K562 (cell line): ENCODE results near the gene GGCT. TPM values are rescaled to one million over a fixed set of nuclear protein-coding genes. Genes with fewer than 3 reads are reported as not detected.
"Not testable (repeated sequence)": the region's sequence is repeated elsewhere in the genome, so short reads cannot be mapped to it uniquely, and the experiment has no call there.

ENCODE experiments used
- ATAC-seq: fragments of 200-7000 bp; cut with Tn5 transposase; 3 replicates; pipeline ENCODE4 v1.9.1; 2020; ENCODE audit warnings: moderate library complexity
- BruUV-seq: library from RNA; stranded (reverse); fragments of 400-500 nt; replicated peaks from 2 replicates; lab custom pipeline; 2021; lab: Mats Ljungman, UMichigan
- CTCF ChIA-PET: fragments of 300-600 bp; formaldehyde crosslinking; extraction: SDS; loops from one replicate; lab custom pipeline; 2021; ENCODE audit warnings: low intra/inter-chr PET ratio; lab: Yijun Ruan, JAX
- POLR2A ChIA-PET: fragments of 300-600, 350-650 bp; sonication (Branson Sonifier 250); formaldehyde crosslinking; extraction: SDS; loops from one replicate; lab custom pipeline; 2021; ENCODE audit warnings: antibody characterized with exemption, inconsistent platforms; lab: Yijun Ruan, JAX
- DNase-seq, 4 experiments: peaks; one replicate each; pipeline versions ENCODE4 v3.0.0 to v3.0.0-alpha.2; 2011 to 2018; ENCODE audit warnings: low spot score in 3 of 4, mixed read lengths in 3 of 4; ENCODE audit errors: extremely low read depth in 1 of 4
- FAIRE-seq: peaks from 2 replicates; lab custom pipeline; 2011; peaks lifted over from hg19 to GRCh38; lab: Jason Lieb, UNC
- H2AFZ ChIP-seq: 2 replicates; pipeline ENCODE4 v1.6.0; 2011; ENCODE audit warnings: low read depth, low read length, control low read depth, inconsistent platforms
- H3K27ac ChIP-seq: fragments of 200-600 bp; 3 replicates; pipeline ENCODE4 v1.8.0; 2011; ENCODE audit warnings: low read depth, mild to moderate bottlenecking, control low read depth, inconsistent platforms, low read length, moderate library complexity, mixed read lengths; ENCODE audit errors: extremely low read depth
- H3K27me3 ChIP-seq, 2 experiments: fragments of 300-600 bp in 1 of 2; 2 replicates in 1 of 2; 3 replicates in 1 of 2; pipeline versions ENCODE4 v1.6.0 to v1.8.0; 2011; ENCODE audit warnings: inconsistent platforms in 2 of 2, low read length in 2 of 2, mild to moderate bottlenecking in 1 of 2, mixed read lengths in 1 of 2, moderate library complexity in 1 of 2; ENCODE audit not compliant: control insufficient read depth in 2 of 2, insufficient read depth in 2 of 2
- H3K36me3 ChIP-seq: fragments of 300-600 bp; 3 replicates; pipeline ENCODE4 v1.8.0; 2011; ENCODE audit warnings: mild to moderate bottlenecking, low read length, inconsistent platforms; ENCODE audit not compliant: control insufficient read depth, insufficient read depth
- H3K4me1 ChIP-seq, 2 experiments: fragments of 200-600 bp in 1 of 2; replicated peaks in 1 of 2; 2 replicates in 1 of 2; 3 replicates in 1 of 2; pipeline versions ENCODE4 v1.5.1 to v1.8.0; 2011; ENCODE audit warnings: inconsistent platforms in 2 of 2, low read length in 2 of 2, mild to moderate bottlenecking in 1 of 2, mixed read lengths in 1 of 2, moderate library complexity in 1 of 2; ENCODE audit not compliant: control insufficient read depth in 2 of 2, insufficient read depth in 2 of 2
- H3K4me2 ChIP-seq: 2 replicates; pipeline ENCODE4 v1.6.1; 2011; ENCODE audit warnings: low read length, control low read depth, inconsistent platforms, mixed read lengths; ENCODE audit not compliant: insufficient read depth
- H3K4me3 ChIP-seq: fragments of 200-600 bp; sonication (generic), shearing (Covaris generic); 2 replicates; pipeline ENCODE4 v1.5.1; 2016; ENCODE audit warnings: control low read depth, inconsistent platforms
- H3K79me2 ChIP-seq: fragments of 200-600 bp; 3 replicates; pipeline ENCODE4 v1.8.0; 2011; ENCODE audit warnings: low read length, inconsistent platforms; ENCODE audit not compliant: control insufficient read depth, insufficient read depth
- H3K9ac ChIP-seq, 2 experiments: 2 replicates each; pipeline versions ENCODE4 v1.6.0 to v1.6.1; 2011; ENCODE audit warnings: low read depth in 2 of 2, low read length in 2 of 2, control low read depth in 1 of 2, inconsistent platforms in 1 of 2, mild to moderate bottlenecking in 1 of 2, mixed read lengths in 1 of 2; ENCODE audit not compliant: insufficient read depth in 1 of 2
- H3K9me1 ChIP-seq: one replicate; pipeline ENCODE4 v1.6.0; 2011; ENCODE audit warnings: inconsistent platforms, mild to moderate bottlenecking, low read length, moderate library complexity; ENCODE audit not compliant: control insufficient read depth, insufficient read depth
- H3K9me3 ChIP-seq: replicated peaks from 2 replicates; pipeline ENCODE4 v1.5.1; 2011; ENCODE audit warnings: low read depth, low read length, inconsistent platforms; ENCODE audit not compliant: control insufficient read depth, insufficient read depth
- H4K20me1 ChIP-seq: replicated peaks from 2 replicates; pipeline ENCODE4 v1.6.1; 2011; ENCODE audit warnings: low read length, inconsistent platforms, mixed read lengths; ENCODE audit not compliant: control insufficient read depth, insufficient read depth
- RAD21 ChIP-seq, 2 experiments: fragments of 250-450 bp in 1 of 2; fragments of 450-650 bp in 1 of 2; sonication (Bioruptor Pico) in 1 of 2; formaldehyde crosslinking in 1 of 2; IDR thresholded peaks in 1 of 2; conservative IDR thresholded peaks in 1 of 2; 2 replicates each; pipeline versions ENCODE4 v1.4.0 to v1.8.0; 2020 to 2022; ENCODE audit warnings: mild to moderate bottlenecking in 2 of 2, moderate library complexity in 1 of 2
- SMAD4 ChIP-seq: fragments of 250-450 bp; sonication (Bioruptor Pico); conservative IDR thresholded peaks from 2 replicates; pipeline ENCODE4 v1.8.0; 2021; ENCODE audit warnings: inconsistent platforms, mild to moderate bottlenecking, moderate library complexity
- WGBS: fragments of 100-300 bp; shearing (Covaris generic); methylation state at CpG from one replicate; pipeline ENCODE4 v1.1.6; 2016; ENCODE audit warnings: low coverage, mixed read lengths; ENCODE audit not compliant: insufficient coverage; ENCODE audit errors: missing lambda C conversion rate; 5-methylcytosine and 5-hydroxymethylcytosine counted together
- in situ Hi-C: fragments of 300-500 bp; cut with MboI; formaldehyde crosslinking; loops from 4 replicates; pipeline ENCODE4 v1.15.0; 2018; ENCODE audit warnings: inconsistent platforms, mixed read lengths
- intact Hi-C: fragments of 100-400 bp; cut with micrococcal nuclease; formaldehyde crosslinking; loops from 2 replicates; pipeline ENCODE4 v1.14.2; 2022
- polyA plus RNA-seq, 8 experiments: library from polyadenylated mRNA; depleted of rRNA in 4 of 8; stranded (reverse) in 5 of 8; unstranded in 3 of 8; fragments of >200 nt; fragmentation: Nextera tagmentation in 2 of 8; fragmentation: Illumina TruSeq in 1 of 8; extraction: Ambion mirVana in 2 of 8; extraction: Trizol in 1 of 8; gene quantifications; 2 replicates each; pipeline versions ENCODE4 v1.2.1 to v1.2.3, GENCODE V29; 2011 to 2014; ENCODE audit warnings: inconsistent platforms in 1 of 8, missing spikeins in 1 of 8
- total RNA-seq, 7 experiments: library from RNA; depleted of rRNA in 6 of 7; stranded (reverse); fragments of >200 nt in 6 of 7; fragmentation: Illumina TruSeq in 2 of 7; extraction: Trizol in 2 of 7; gene quantifications; 2 replicates each; pipeline versions ENCODE4 v1.2.1 to v1.2.3, GENCODE V29; 2011 to 2021; ENCODE audit warnings: low replicate concordance in 1 of 7
- TF ChIP-seq, protein P1 (sequence below): IDR thresholded peaks from 2 replicates; pipeline ENCODE4 v1.6.1; 2016; ENCODE audit warnings: missing genetic modification characterization, missing compliant biosample characterization
- TF ChIP-seq, protein P2 (sequence below), 2 experiments: fragments of 450-650 bp; formaldehyde crosslinking in 1 of 2; IDR thresholded peaks; 2 replicates each; pipeline versions ENCODE4 v1.4.0 to v1.6.1; 2014 to 2020; ENCODE audit warnings: mild to moderate bottlenecking in 2 of 2, borderline replicate concordance in 1 of 2, low read depth in 1 of 2

GGCT gene
- total and polyA plus RNA-seq, 9 of the 15 experiments (the other 6 are each of a cell fraction or from before 2014, with no cell fraction given) = 79.0 to 349 (median 136) TPM

DNA sequence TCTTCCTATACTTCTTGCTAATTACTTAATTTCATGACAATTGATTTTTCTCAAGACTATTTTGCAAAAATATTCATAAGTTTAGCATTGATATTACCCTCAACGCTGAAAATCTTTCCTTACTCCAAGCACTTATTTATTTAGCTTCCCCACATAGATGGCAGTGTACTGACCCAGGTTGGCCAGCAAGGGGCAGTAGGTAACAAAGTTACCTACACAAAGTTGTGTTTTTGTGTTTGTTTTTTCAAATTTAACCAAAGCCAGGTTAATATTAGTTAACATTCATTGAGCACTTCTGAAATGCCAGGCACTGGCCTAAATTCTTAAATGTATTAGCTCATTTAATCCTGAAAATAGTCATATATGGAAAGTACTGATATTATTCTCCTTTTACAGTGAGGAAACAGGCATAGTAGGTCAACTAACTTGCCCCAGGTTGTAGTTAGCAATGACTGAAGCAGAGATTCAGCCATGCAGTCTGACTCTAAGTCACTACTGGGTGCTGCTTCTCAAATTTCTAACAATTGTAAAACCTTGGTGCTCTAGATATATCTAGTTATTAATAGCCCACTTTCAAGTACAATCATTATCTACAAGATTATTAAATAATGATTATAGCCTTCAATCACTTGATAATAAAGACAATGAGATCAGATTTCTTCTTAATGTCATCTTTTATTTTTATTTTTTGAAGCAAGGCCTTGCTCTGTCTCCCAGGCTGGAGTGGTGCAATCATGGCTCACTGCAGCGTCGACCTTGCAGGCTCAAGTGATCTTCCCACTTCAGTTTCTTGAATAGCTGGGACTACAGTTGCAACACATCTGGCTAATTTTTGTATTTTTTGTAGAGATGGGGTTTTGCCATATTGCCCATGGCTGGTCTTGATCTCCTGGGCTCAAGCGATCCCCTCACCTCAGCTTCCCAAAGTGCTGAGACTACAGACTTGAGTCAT lies 5.8 kb upstream of the GGCT start (continued):
- TF ChIP-seq, protein P1, sequence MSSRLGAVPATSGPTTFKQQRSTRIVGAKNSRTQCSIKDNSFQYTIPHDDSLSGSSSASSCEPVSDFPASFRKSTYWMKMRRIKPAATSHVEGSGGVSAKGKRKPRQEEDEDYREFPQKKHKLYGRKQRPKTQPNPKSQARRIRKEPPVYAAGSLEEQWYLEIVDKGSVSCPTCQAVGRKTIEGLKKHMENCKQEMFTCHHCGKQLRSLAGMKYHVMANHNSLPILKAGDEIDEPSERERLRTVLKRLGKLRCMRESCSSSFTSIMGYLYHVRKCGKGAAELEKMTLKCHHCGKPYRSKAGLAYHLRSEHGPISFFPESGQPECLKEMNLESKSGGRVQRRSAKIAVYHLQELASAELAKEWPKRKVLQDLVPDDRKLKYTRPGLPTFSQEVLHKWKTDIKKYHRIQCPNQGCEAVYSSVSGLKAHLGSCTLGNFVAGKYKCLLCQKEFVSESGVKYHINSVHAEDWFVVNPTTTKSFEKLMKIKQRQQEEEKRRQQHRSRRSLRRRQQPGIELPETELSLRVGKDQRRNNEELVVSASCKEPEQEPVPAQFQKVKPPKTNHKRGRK (tag) = 0 out of 2 replicates have a peak, but pooled peaks have one; percentile 2
- peak; percentile 40 to 77 for TF ChIP-seq RAD21 (CRISPR knock-in tag; conservative IDR thresholded peaks at IDR 0.05 in 1 of 2, IDR thresholded peaks at IDR 0.05 in 1 of 2)
- TF ChIP-seq, protein P2, sequence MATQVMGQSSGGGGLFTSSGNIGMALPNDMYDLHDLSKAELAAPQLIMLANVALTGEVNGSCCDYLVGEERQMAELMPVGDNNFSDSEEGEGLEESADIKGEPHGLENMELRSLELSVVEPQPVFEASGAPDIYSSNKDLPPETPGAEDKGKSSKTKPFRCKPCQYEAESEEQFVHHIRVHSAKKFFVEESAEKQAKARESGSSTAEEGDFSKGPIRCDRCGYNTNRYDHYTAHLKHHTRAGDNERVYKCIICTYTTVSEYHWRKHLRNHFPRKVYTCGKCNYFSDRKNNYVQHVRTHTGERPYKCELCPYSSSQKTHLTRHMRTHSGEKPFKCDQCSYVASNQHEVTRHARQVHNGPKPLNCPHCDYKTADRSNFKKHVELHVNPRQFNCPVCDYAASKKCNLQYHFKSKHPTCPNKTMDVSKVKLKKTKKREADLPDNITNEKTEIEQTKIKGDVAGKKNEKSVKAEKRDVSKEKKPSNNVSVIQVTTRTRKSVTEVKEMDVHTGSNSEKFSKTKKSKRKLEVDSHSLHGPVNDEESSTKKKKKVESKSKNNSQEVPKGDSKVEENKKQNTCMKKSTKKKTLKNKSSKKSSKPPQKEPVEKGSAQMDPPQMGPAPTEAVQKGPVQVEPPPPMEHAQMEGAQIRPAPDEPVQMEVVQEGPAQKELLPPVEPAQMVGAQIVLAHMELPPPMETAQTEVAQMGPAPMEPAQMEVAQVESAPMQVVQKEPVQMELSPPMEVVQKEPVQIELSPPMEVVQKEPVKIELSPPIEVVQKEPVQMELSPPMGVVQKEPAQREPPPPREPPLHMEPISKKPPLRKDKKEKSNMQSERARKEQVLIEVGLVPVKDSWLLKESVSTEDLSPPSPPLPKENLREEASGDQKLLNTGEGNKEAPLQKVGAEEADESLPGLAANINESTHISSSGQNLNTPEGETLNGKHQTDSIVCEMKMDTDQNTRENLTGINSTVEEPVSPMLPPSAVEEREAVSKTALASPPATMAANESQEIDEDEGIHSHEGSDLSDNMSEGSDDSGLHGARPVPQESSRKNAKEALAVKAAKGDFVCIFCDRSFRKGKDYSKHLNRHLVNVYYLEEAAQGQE (IDR thresholded peaks at IDR 0.05; ENCODE audit: borderline replicate concordance) = peak; percentile 58; the same call in 1 of the 2 replicates
- TF ChIP-seq, protein P2 (CRISPR knock-in tag; IDR thresholded peaks at IDR 0.05; ENCODE audit: low read depth) = no peak
- no peak for TF ChIP-seq SMAD4 (CRISPR knock-in tag)

DNA sequence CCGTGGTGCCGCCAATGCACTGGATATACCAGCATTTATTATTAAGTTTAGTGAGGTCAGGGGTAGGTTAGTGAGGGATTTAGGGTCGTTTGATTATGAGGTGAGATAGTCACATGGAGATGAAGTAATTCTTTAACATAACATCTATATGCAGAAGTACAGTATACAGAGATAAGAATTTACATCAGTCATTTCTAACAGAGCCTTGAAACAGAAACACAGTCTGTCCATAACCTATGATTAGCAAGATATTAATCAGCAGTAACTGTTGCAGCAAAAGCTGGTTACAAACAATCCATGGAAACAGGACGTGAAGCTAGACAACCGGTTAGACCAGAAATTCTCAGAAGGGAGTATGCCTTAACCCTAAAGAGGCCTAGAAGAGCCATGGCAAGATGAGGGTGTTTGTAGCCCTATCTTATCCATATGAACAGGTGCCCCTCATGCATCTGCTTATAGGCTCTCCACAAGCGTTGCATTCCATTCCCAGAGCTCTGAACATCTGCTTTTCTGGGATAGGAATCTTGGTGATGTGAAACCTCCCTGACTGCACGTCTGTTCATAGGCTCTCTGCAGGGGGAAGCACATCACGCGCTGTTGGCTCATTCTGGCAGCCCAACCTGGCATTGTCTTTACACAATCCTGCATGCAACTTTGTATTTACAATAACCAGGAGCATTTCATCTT lies 4.7 kb upstream of the GGCT start:
- intact Hi-C loops = loop anchor here (5.0 kb wide), 1 partner anchor 227 kb away; the partner anchor contains the start of gene ZNRF2
- WGBS = 42% methylated on average over 7 of the region's 9 CpGs
- FAIRE-seq, in situ Hi-C loops, H3K9me1 ChIP-seq, H2AFZ ChIP-seq, H3K4me3 ChIP-seq, H3K27ac ChIP-seq, H3K4me2 ChIP-seq, H3K9ac ChIP-seq, ATAC-seq, POLR2A ChIA-PET, DNase-seq, H4K20me1 ChIP-seq, BruUV-seq, H3K79me2 ChIP-seq, H3K36me3 ChIP-seq, H3K27me3 ChIP-seq, H3K9me3 ChIP-seq, H3K4me1 ChIP-seq: not testable (repeated sequence)
- CTCF ChIA-PET = interaction anchor here (0.6 to 2.1 kb wide), 4 partner anchors 22 to 179 kb away, joined by 3 to 12 read pairs (median 4); no protein-coding TSS in a partner anchor
